ENCODE results near the gene ZNF235.

DNA sequence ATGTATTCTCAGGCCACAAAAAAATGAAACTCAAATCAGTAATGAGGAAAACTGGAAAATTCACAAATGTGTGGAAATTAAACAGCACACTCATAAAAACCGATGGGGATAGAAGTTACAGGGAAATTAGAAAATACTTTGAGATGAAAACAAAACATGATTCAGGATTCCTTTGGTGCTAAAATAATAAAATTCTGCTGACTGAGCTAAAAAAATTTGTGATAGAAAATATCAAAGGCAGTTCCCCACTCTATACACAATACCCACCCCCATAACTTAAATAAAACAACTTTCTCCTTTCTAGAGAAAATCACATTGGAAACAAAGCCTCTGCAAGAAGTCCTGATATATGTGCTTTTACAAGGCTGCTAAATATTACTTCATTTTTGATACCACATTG is 46.7 kb downstream of the ZNF235 start:
- TF ChIP-seq, protein P1, sequence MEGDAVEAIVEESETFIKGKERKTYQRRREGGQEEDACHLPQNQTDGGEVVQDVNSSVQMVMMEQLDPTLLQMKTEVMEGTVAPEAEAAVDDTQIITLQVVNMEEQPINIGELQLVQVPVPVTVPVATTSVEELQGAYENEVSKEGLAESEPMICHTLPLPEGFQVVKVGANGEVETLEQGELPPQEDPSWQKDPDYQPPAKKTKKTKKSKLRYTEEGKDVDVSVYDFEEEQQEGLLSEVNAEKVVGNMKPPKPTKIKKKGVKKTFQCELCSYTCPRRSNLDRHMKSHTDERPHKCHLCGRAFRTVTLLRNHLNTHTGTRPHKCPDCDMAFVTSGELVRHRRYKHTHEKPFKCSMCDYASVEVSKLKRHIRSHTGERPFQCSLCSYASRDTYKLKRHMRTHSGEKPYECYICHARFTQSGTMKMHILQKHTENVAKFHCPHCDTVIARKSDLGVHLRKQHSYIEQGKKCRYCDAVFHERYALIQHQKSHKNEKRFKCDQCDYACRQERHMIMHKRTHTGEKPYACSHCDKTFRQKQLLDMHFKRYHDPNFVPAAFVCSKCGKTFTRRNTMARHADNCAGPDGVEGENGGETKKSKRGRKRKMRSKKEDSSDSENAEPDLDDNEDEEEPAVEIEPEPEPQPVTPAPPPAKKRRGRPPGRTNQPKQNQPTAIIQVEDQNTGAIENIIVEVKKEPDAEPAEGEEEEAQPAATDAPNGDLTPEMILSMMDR (IDR thresholded peaks at IDR 0.05) = no peak
- no peak for TF ChIP-seq EZH2 (IDR thresholded peaks at IDR 0.05; ENCODE audit: borderline replicate concordance, insufficient read depth, low read depth, low read length, poor library complexity, severe bottlenecking)
